MG63 (cell line): Measurements from ENCODE around the gene MACROH2A1. TPM values are rescaled to one million over a fixed set of nuclear protein-coding genes. Genes with fewer than 3 reads are reported as not detected.

Experiments used
- DNase-seq: peaks from one replicate; pipeline ENCODE4 v3.0.0-alpha.2; 2020
- H3K27me3 ChIP-seq: fragments of 250-450 bp; sonication (Bioruptor Pico); 2 replicates; pipeline ENCODE4 v1.5.1; 2020; ENCODE audit warnings: mild to moderate bottlenecking, moderate library complexity
- H3K36me3 ChIP-seq: fragments of 250-450 bp; sonication (Bioruptor Pico); 2 replicates; pipeline ENCODE4 v1.5.1; 2020; ENCODE audit warnings: mild to moderate bottlenecking, moderate library complexity
- H3K4me3 ChIP-seq: fragments of 250-450 bp; sonication (Bioruptor Pico); 2 replicates; pipeline ENCODE4 v1.5.1; 2020; ENCODE audit warnings: mild to moderate bottlenecking, moderate library complexity
- H3K9me3 ChIP-seq: fragments of 250-450 bp; sonication (Bioruptor Pico); 2 replicates; pipeline ENCODE4 v1.5.1; 2020; ENCODE audit warnings: mild to moderate bottlenecking, moderate library complexity
- total RNA-seq: library from RNA; depleted of rRNA; stranded (reverse); fragments of >200 nt; shearing (Covaris generic); gene quantifications from 2 replicates; pipeline ENCODE4 v1.2.3, GENCODE V29; 2014; ENCODE audit warnings: low replicate concordance

MACROH2A1 gene
- total RNA-seq, 1 experiment from 2014 or later = 404 TPM

DNA sequence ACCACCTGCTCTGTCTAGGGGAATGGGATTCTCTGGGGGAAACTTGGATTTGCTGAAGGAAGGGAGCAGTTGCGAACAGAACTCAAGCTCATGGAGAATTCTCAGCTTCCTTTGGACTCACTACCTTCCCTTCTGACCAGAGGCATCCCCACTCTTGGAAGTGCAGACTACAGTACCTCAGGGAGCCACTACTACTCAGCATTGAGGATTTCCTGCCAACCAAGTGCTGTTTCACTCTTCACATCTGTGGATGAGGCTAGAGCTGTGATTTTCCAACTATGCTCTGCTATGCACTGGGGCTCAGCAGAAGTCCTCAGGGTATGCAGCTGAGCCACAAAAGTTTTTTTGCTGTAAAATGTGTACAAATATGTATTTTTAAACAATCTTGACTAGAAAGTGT lies 43.9 kb downstream of the MACROH2A1 start:
- H3K9me3 ChIP-seq = no peaks in the 10 kb centered on the region
- peaks cover 67% of the 10 kb centered on the region for H3K36me3 ChIP-seq
- no peak overlapping the region for H3K4me3 ChIP-seq
- H3K27me3 ChIP-seq = no peaks in the 10 kb centered on the region
- peak; percentile 41 for DNase-seq

DNA sequence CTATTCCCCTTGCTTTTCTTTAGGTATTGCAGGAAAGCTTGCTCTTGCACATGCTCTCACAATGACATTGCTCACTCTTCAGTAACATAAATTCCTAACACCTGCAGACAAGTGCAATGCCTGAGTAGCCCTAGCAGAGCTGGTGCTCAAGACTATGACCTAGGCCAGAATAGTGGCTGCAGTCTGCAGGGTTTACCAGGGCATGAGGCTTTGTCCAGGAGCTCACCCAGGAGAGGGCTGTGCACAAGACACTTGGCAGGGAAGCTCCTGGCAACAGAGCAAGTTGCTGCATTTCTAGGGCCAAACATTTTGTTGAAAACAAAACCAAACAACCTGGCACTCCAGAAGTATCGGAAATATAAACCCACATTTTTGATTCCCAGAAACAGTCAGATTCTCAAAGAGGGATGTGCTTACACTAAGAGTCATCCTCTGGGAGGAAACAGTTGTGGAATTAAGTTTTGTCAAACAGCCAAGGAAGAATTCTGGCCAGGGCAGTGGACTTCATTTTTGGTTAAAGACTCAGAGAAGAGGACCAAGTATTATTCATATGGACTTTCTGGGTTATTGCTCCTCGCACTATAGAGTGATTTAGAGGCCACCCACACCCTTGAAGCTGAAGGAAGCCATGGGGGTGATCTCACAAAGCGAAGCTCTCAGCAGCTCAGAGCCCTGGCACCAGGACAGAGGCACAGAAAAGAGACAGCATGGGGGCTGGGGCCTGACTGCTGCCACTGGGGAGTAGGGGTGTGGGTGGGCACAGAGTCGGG lies 44.9 kb downstream of the MACROH2A1 start:
- no peaks in the 10 kb centered on the region for H3K9me3 ChIP-seq
- no peak overlapping the region for H3K4me3 ChIP-seq
- peaks cover 67% of the 10 kb centered on the region for H3K36me3 ChIP-seq
- H3K27me3 ChIP-seq = no peaks in the 10 kb centered on the region
- peak; percentile 96 for DNase-seq

DNA sequence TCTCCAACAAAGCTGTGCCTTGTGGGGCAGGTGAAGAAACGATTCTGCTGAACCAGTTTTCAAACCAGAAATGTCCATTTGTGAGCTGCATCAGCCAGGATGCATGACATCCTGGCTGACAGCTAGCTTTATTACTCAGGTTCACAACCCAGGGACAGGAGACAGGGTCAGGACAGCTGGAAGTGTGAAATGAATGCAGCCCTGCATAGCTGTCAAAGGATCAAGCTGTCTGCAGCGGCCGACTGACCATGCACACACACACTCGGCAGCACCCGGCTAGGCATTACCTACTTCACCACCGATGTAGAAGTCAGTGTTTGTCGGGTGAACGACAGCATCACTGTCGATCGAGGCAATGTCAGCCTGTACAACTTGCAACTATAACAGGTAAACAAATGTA lies 48.5 kb downstream of the MACROH2A1 start:
- Histone ChIP-seq H3K4me3 (no peak overlapping the region), H3K27me3 (no peaks in the 10 kb centered on the region), H3K36me3 (peaks cover 79% of the 10 kb centered on the region), H3K9me3 (no peaks in the 10 kb centered on the region)
- DNase-seq = no peak

DNA sequence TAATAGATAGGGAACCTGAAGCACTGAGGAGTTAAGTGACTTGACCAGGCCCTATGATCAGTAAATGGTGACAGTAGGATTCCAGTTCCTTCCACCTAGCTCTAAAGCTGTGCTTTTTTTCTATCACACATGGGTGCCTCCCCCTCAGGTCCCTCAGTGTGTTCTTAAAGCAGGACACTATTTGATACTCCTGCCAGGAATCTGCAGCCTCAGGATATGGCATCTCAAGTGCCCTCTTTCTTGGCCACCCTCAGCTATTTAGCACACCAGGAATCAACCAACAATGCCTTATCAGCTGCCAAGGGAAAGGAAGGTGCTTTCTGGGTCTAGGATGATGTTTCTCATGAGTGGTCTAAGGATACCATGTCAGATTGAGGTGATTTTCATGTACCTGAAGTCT lies 49.1 kb downstream of the MACROH2A1 start:
- DNase-seq = no peak
- Histone ChIP-seq H3K4me3 (no peak overlapping the region), H3K27me3 (no peaks in the 10 kb centered on the region), H3K36me3 (peaks cover 79% of the 10 kb centered on the region), H3K9me3 (no peaks in the 10 kb centered on the region)

DNA sequence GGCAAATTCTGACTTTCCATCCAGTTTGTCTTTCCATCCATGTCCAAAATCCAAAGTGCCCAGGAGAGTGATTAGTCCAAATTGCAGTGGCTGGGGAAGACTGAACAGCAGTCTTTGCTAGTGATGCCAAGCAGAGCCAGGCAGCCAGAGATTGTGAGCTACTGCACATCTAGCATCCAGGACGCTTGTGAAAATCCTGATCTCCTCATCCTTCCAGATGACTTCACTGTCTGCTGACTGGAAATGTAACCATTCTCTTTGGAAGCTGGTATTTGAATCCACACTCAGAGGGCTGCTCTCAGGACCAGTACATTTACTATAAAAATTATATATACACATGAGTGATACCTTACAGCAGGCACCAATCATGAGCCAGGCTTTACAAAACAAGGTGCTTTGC lies 49.6 kb downstream of the MACROH2A1 start:
- Histone ChIP-seq H3K4me3 (no peak overlapping the region), H3K27me3 (no peaks in the 10 kb centered on the region), H3K9me3 (no peaks in the 10 kb centered on the region), H3K36me3 (peaks cover 83% of the 10 kb centered on the region)
- no peak for DNase-seq

DNA sequence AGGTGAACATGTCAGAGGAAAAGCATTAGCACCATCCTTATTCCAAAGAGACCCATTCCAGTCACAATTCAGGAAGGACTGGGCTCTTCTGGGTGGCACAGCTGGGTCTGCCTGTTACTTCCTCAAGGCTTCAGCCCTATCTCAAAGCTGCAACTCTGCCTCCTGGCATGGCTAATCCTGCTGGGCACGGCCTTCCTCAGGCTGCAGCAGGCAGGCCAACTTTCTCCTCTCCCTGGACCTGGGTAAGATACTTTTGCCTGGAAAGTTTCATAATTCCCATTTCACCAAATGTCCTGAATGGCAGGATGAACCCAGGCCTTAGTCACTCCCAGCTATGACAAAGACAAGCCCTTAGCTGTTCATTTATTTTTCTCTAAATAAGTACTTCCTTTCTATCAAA lies 50.1 kb downstream of the MACROH2A1 start:
- Histone ChIP-seq H3K4me3 (no peak overlapping the region), H3K36me3 (peaks cover 89% of the 10 kb centered on the region), H3K9me3 (no peaks in the 10 kb centered on the region), H3K27me3 (no peaks in the 10 kb centered on the region)
- DNase-seq = peak; percentile 50

DNA sequence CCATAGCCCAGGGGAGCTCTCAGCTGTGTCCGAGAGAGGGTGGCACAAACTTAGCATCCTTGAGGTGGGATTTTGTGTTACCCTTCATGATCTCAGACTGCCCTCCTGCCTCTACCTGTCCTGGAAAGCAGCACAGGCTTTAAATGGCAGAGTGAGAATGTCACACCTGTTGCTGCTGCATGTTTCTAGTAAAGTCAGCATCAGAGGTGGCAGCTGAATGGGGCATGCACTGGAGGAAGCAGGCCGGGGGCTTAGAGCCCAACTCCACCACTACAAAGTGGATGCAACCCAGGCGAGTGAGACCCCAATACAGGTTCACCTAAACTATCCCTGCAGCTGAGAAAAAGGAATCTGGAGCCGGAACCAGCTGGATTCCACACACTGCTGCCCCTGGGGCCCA lies 51.6 kb downstream of the MACROH2A1 start:
- Histone ChIP-seq H3K27me3 (no peaks in the 10 kb centered on the region), H3K4me3 (no peak overlapping the region), H3K9me3 (no peaks in the 10 kb centered on the region), H3K36me3 (peaks cover 90% of the 10 kb centered on the region)
- DNase-seq = no peak

DNA sequence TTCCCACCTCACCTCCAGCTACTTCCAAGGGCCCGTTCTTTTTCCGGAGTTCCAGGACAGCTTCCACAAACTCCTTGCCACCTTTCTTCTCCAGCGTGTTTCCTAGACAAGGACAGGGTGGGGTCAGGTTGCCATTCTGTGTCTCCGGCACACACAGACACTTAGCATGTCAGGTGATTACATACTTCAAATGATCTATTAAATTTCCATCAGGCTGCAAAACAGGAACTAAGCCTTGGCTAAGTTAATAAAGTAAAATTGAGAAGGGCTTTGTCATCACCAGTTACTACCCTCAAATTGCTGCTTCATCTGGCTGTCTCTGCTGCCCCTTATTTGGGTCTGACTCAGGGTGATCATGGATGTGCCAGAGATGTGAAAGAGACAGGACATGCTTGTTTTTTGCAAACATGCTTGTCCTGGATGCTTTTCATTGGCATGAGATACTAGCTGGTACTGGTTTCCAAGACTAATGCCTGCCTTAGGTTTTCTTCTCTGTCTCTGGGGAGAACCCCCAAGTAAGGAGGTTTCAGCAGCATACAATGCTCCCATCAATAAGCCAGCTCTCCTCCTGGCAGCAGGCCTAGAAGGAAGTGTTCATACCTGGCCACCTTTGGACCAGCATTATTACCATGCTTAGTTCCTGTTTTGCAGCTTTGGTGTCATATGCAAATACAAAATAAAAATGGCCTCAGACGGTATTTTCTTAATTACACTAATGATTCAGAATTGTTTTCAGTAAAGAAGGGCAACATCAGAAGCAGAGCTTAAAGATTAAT lies 52.9 kb downstream of the MACROH2A1 start:
- Histone ChIP-seq H3K27me3 (no peaks in the 10 kb centered on the region), H3K4me3 (no peak overlapping the region), H3K9me3 (no peaks in the 10 kb centered on the region), H3K36me3 (peaks cover 96% of the 10 kb centered on the region)
- DNase-seq = no peak

DNA sequence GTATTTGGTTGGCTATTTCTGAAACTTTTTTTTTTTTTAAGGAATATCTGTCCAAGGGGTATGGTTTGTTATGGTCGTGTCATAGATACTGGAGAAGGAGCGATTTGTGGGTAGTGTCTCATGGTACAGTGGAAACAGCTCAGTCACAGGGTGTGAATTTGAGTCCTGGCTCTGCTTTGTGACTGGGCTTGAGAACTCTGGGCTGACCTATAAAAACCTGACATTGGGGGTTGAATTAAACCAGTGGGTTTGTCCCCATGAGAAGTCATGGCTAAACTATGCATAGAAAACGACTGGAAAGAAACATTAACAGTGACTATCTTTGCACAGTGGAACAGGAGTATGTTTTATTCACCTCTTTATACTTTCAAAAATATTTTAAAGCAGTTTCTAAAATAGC lies 54.7 kb downstream of the MACROH2A1 start:
- no peaks in the 10 kb centered on the region for H3K9me3 ChIP-seq
- peaks cover 96% of the 10 kb centered on the region for H3K36me3 ChIP-seq
- no peak for DNase-seq
- no peak overlapping the region for H3K4me3 ChIP-seq
- no peaks in the 10 kb centered on the region for H3K27me3 ChIP-seq

DNA sequence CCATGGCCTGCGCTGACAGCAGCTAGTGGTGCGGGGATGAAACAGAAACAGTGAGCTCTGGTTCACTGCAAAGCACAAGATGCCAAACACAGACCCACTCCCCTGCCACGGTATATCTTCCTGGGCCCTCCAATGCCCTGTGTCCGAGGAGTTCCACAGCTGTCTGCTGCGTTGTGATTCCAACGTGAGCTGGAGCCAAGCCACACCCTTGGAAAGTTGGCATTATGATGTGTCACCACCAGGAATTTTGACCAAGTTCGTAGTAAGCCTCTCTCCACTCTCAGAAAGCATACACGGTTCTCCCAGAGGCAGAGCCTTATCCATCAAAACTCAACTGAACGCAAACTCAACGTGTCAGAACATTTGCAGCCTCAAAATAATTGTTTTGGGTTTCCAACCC lies 55.6 kb downstream of the MACROH2A1 start:
- peaks cover 98% of the 10 kb centered on the region for H3K36me3 ChIP-seq

DNA sequence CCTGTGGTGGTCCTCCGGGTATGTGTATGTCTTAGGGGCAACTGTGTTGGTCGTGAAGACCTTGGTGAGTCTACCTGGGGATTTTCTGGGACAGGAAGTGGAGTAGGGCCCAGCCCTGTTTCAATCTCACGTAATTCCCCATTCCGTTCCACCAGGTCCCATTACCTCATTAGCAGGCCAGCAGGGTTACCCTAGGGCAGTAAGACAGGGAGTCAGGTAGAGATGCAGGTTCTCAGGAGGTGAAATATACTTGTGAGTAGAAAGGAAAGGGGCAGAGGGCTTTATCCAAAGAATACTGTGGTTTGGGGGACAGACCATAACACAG lies 56.5 kb downstream of the MACROH2A1 start:
- Histone ChIP-seq H3K4me3 (no peak overlapping the region), H3K27me3 (no peaks in the 10 kb centered on the region), H3K9me3 (no peaks in the 10 kb centered on the region), H3K36me3 (peaks cover 100% of the 10 kb centered on the region)
- DNase-seq = no peak

More for the DNA sequence above, 55.6 kb downstream of the MACROH2A1 start:
- Histone ChIP-seq H3K9me3 (no peaks in the 10 kb centered on the region), H3K27me3 (no peaks in the 10 kb centered on the region), H3K4me3 (no peak overlapping the region)
- peak; percentile 56 for DNase-seq

DNA sequence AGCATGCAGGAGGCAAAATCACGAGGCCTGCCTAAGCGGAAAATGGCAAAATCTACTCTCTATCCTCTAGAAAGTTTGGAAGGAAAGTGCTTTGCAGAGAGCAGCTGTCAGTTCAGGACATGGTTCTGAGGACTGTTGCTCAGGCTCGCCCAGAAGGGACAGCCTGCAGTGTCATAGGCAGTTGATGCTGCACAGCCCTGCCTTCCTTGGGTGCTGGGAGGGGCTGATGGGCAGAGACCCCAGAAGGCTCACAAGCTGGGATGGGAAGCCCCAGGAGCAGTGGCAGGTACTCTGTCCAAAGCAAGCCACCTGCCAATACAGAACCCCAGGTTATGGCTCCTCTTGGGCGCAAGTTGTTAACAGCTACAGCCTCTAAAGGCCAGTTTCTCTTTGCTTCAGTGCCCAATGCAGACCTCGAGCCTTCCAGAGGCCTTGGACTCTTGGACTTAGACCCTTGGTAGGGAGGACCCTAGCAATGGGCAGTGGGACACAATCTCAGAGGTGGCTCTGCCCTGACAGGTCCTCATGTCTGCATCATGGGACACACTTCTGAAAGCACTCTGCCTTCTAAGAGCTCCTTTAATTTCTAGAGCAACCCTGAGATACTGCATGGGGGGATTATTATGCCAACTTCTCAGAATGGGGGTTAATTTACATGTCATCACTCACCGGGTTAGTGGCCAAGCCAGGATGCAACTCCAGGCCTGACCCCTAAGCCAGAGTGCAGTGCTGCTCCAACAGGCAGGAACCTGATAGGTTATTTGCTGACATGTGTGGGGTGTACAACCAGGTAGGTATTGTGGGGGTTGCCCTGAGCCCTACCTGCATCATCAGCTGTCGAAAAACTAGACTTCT lies 57.1 kb downstream of the MACROH2A1 start:
- no peak for DNase-seq
- Histone ChIP-seq H3K4me3 (no peak overlapping the region), H3K9me3 (no peaks in the 10 kb centered on the region), H3K27me3 (no peaks in the 10 kb centered on the region), H3K36me3 (peaks cover 100% of the 10 kb centered on the region)

DNA sequence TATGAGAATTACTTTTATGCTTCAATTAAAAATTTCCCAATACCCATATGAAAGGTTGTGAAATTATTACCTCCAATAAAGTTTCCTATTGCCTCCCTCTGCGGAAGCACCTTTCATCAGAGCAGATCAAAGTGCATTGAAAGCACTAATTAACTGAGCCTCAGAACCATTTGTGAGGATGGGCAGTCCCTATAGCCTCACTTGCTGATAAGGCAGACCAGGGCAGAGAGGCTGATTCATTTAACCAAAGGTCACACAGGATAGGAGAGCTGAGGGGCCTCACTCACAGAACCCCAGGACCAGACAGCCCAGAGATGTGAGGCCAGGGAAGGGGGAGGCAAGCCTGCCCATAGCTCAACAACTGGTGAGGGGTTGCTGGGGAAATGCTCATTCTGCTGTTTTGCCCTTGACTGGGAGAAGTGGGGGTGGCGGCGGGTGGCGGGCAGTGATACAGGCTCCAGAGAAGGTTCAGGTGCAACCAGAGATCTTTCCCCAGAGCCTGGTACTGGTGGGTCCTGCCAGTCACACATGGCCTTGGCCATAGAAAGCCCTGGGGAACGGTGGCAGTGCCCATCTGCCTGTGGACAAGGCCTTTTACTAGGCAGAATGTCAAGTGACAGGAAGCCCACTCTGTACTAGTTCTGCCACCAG lies 57.9 kb downstream of the MACROH2A1 start:
- Histone ChIP-seq H3K36me3 (peaks cover 100% of the 10 kb centered on the region), H3K4me3 (no peak overlapping the region), H3K27me3 (no peaks in the 10 kb centered on the region), H3K9me3 (no peaks in the 10 kb centered on the region)
- DNase-seq = no peak

DNA sequence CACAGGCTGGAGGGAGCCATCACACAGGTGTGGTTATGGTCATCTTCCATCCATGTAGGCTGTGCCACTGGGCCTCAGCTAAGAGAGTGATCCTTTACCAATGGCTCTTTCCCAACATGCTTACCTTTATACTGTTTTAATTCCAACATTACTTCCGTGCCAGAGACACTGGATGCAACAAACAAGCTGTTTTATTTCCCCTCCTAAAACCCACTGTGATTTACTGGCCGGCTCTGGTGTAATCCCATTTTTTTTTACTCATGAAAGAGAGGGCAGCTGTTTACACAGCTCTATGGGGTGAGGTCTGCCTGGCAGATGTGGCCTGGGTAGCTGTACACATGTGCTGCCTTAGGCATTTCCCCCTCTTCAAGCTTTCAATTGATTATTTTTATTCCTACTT lies 58.5 kb downstream of the MACROH2A1 start:
- Histone ChIP-seq H3K9me3 (no peaks in the 10 kb centered on the region), H3K4me3 (no peak overlapping the region), H3K27me3 (no peaks in the 10 kb centered on the region), H3K36me3 (peaks cover 100% of the 10 kb centered on the region)
- no peak for DNase-seq

DNA sequence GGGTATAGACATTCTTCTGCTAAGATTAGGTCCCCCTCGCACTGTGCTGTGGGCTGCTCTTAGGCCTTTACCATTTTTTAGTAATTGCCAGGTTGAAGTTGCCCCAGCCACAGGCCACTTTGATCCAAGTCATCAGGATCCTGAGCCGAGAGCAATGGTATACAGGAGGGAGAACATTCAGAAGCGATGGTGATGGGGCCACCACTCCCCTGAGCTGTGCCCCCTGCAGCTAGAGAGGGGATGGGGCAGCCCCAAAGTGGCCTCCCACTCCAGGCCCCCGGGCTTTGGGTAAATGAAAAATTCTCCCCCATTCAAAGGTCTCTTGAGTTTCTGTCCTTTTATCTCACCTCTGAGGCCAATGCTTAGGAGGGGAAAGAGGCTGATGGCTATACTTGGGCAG lies 59.4 kb downstream of the MACROH2A1 start:
- Histone ChIP-seq H3K36me3 (peaks cover 100% of the 10 kb centered on the region), H3K4me3 (no peak overlapping the region), H3K9me3 (no peaks in the 10 kb centered on the region), H3K27me3 (no peaks in the 10 kb centered on the region)
- no peak for DNase-seq

DNA sequence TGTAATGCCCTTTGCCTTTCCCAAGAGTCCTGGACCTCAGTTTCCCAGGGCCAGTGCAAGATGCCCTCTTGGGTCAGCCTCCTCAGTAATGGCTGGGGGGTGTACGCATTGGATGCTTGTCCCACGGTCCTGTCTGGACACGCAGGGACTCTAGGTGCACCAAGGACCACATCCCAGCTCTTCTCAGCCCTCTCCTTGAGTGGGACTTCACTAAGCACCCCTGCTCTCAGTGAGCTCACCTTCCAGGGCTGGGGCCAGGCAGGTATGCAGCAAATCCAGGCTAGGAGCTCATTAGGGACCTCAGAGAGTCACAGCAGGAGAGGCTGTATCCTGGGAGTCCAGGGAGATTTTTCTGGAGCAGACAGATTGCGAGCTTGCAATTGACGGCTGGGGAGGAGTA lies 59.8 kb downstream of the MACROH2A1 start:
- H3K36me3 ChIP-seq = peaks cover 100% of the 10 kb centered on the region
- H3K9me3 ChIP-seq = no peaks in the 10 kb centered on the region
- no peak for DNase-seq
- H3K27me3 ChIP-seq = no peaks in the 10 kb centered on the region
- H3K4me3 ChIP-seq = no peak overlapping the region

DNA sequence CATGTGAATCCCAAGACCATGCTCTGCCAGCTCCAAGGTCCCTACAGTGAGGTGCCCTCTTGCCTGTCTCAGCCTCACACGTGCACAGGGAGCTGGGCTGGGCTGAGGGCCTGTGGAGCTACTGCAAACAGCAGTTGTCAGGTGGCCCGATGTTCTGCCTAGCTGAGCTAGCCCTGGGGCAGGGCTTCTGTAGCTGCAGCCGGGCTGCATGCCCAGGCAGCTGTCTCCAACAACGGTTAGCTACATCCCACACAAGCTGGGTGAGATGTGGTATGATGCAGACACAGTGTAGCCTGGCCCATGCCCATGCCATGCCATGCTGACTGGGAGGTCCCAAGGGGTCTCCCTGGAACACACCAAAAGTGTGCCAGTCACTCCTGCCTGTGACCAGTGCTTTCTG lies 62.0 kb downstream of the MACROH2A1 start:
- peak; percentile 64 for DNase-seq
- Histone ChIP-seq H3K27me3 (no peaks in the 10 kb centered on the region), H3K4me3 (no peak overlapping the region), H3K9me3 (no peaks in the 10 kb centered on the region), H3K36me3 (peaks cover 93% of the 10 kb centered on the region)
